NCI-H1694 treated with DMSO at 0.1 percent for 48 hours (cell line): ENCODE data around the gene AFF3.
"Not testable (repeated sequence)": the region's sequence is repeated elsewhere in the genome, so short reads cannot be mapped to it uniquely, and the experiment has no call there.

Source experiments
- DNase-seq: peaks from one replicate; lab custom pipeline; 2025; lab: John Stamatoyannopoulos, UW

Gene AFF3

GRCh38 chr2:99970292-99970868 is 172.0 kb downstream of the AFF3 start:
- DNase-seq = no peak

- DNase-seq = no peak
These were observed 181.0 kb downstream of the AFF3 start for GRCh38 chr2:99961196-99961913.

- no peak for DNase-seq
These were observed 181.6 kb downstream of the AFF3 start for GRCh38 chr2:99960790-99961189.

GRCh38 chr2:99960291-99960690 is 182.1 kb downstream of the AFF3 start:
- DNase-seq = peak; percentile 19

GRCh38 chr2:99959261-99960014 is 183.0 kb downstream of the AFF3 start:
- peak; percentile 11 for DNase-seq

- DNase-seq = no peak
These were observed 184.9 kb downstream of the AFF3 start for GRCh38 chr2:99957332-99958133.

- DNase-seq = no peak
These were observed 186.0 kb downstream of the AFF3 start for GRCh38 chr2:99956232-99957030.

GRCh38 chr2:99953750-99954149 is 188.6 kb downstream of the AFF3 start:
- no peak for DNase-seq

- DNase-seq = no peak
These were observed 192.4 kb downstream of the AFF3 start for GRCh38 chr2:99949963-99950362.

- no peak for DNase-seq
These were observed 192.9 kb downstream of the AFF3 start for GRCh38 chr2:99949530-99949929.

- DNase-seq = no peak
These were observed 194.4 kb downstream of the AFF3 start for GRCh38 chr2:99948010-99948409.

GRCh38 chr2:99947366-99947765 is 195.0 kb downstream of the AFF3 start:
- DNase-seq = not testable (repeated sequence)

- no peak for DNase-seq
These were observed 198.4 kb downstream of the AFF3 start for GRCh38 chr2:99944019-99944418.

- no peak for DNase-seq
These were observed 199.6 kb downstream of the AFF3 start for GRCh38 chr2:99942561-99943347.

- no peak for DNase-seq
These were observed 201.4 kb downstream of the AFF3 start for GRCh38 chr2:99940963-99941362.

- no peak for DNase-seq
These were observed 203.3 kb downstream of the AFF3 start for GRCh38 chr2:99939135-99939534.

GRCh38 chr2:99938250-99938649 is 204.1 kb downstream of the AFF3 start:
- DNase-seq = no peak

GRCh38 chr2:99936065-99936464 is 206.3 kb downstream of the AFF3 start:
- no peak for DNase-seq

- DNase-seq = no peak
These were observed 206.7 kb downstream of the AFF3 start for GRCh38 chr2:99935662-99936061.

GRCh38 chr2:99933894-99934650 is 208.3 kb downstream of the AFF3 start:
- DNase-seq = no peak
